Measurements from ENCODE around the gene APP.

The APP gene

GRCh38 chr21:25895565-25896205, 274.9 kb downstream of the APP start:
- CTCF ChIA-PET, result interaction anchor here (0.6 to 2.1 kb wide), 15 partner anchors 9 to 819 kb away, joined by 3 to 5 read pairs (median 3); partner anchors contain the start of gene APP
- Histone ChIP-seq H3K36me3 (ENCODE audit: control insufficient read depth in 2 of 2, insufficient read depth in 1 of 2, low read length in 2 of 2) (peaks cover 19 to 57% of the 10 kb centered on the region in 2 experiments), H3K4me1 (ENCODE audit: control insufficient read depth, insufficient read depth, low read length) (no peaks in the 10 kb centered on the region), H3K9me3 (ENCODE audit: control insufficient read depth, insufficient read depth, low read depth, low read length) (no peaks in the 10 kb centered on the region; the same call in 1 of the 2 replicates), H3K4me3 (ENCODE audit: low read depth, low read length) (no peak overlapping the region), H3K27ac (ENCODE audit: extremely low read depth, low read depth, low read length) (no peak overlapping the region)
- TF ChIP-seq ZNF585B (tag by site-specific recombination; IDR thresholded peaks at IDR 0.05) (no peak), HOXC10 (CRISPR knock-in tag; IDR thresholded peaks at IDR 0.05) (no peak), GLIS2 (tag by site-specific recombination; IDR thresholded peaks at IDR 0.05) (no peak), ZNF654 (tag by site-specific recombination; IDR thresholded peaks at IDR 0.05; ENCODE audit: low read depth) (peak; percentile 33), ZBTB44 (tag by site-specific recombination; IDR thresholded peaks at IDR 0.05) (peak; percentile 39; the same call in 1 of the 2 replicates), ZBTB17 (tag by site-specific recombination; IDR thresholded peaks at IDR 0.05) (no peak), ZNF623 (tag by site-specific recombination; IDR thresholded peaks at IDR 0.05) (no peak)
- POLR2A ChIA-PET, result no interaction called here

GRCh38 chr21:25893191-25893590, 277.4 kb downstream of the APP start:
- Histone ChIP-seq H3K9me3 (ENCODE audit: control insufficient read depth, insufficient read depth, low read depth, low read length) (no peaks in the 10 kb centered on the region; the same call in 1 of the 2 replicates), H3K27ac (ENCODE audit: extremely low read depth, low read depth, low read length) (no peak overlapping the region), H3K4me3 (ENCODE audit: low read depth, low read length) (no peak overlapping the region), H3K36me3 (ENCODE audit: control insufficient read depth in 2 of 2, insufficient read depth in 1 of 2, low read length in 2 of 2) (peaks cover 28 to 73% of the 10 kb centered on the region in 2 experiments), H3K4me1 (ENCODE audit: control insufficient read depth, insufficient read depth, low read length) (no peaks in the 10 kb centered on the region)
- ChIA-PET POLR2A (no interaction called here), CTCF (interaction anchor here (1.1 kb wide), 1 partner anchor 12 kb away, joined by 7 read pairs; no protein-coding TSS in a partner anchor)
- TF ChIP-seq ZNF530 (tag by site-specific recombination; IDR thresholded peaks at IDR 0.05; ENCODE audit: low read depth) (no peak), GLIS1 (tag by site-specific recombination; IDR thresholded peaks at IDR 0.05) (no peak), SP7 (tag by site-specific recombination; IDR thresholded peaks at IDR 0.05) (no peak), ZNF23 (tag by site-specific recombination; IDR thresholded peaks at IDR 0.05; ENCODE audit: borderline replicate concordance) (no peak), ZNF548 (tag by site-specific recombination; IDR thresholded peaks at IDR 0.05) (no peak), ZNF146 (tag by site-specific recombination; IDR thresholded peaks at IDR 0.05) (no peak), ZNF837 (tag by site-specific recombination; IDR thresholded peaks at IDR 0.05) (no peak), ZNF596 (tag by site-specific recombination; IDR thresholded peaks at IDR 0.05) (no peak), ZBTB20 (tag by site-specific recombination; IDR thresholded peaks at IDR 0.05) (no peak)

- no peak overlapping the region for H3K4me3 ChIP-seq (ENCODE audit: low read depth, low read length)
- no peaks in the 10 kb centered on the region; the same call in 1 of the 2 replicates for H3K9me3 ChIP-seq (ENCODE audit: control insufficient read depth, insufficient read depth, low read depth, low read length)
- H3K36me3 ChIP-seq (ENCODE audit: control insufficient read depth in 2 of 2, insufficient read depth in 1 of 2, low read length in 2 of 2), result peaks cover 20 to 69% of the 10 kb centered on the region in 2 experiments
- no peaks in the 10 kb centered on the region for H3K4me1 ChIP-seq (ENCODE audit: control insufficient read depth, insufficient read depth, low read length)
- CTCF ChIA-PET, result interaction anchor here (0.7 kb wide), 1 partner anchor 1598 kb away, joined by 6 read pairs; no protein-coding TSS in a partner anchor
- no peak overlapping the region for H3K27ac ChIP-seq (ENCODE audit: extremely low read depth, low read depth, low read length)
- TF ChIP-seq ZNF18 (tag by site-specific recombination; IDR thresholded peaks at IDR 0.05), result no peak
- no peak for TF ChIP-seq ZNF324 (tag by site-specific recombination; IDR thresholded peaks at IDR 0.05)
- no peak for TF ChIP-seq ZNF335 (tag by site-specific recombination; conservative IDR thresholded peaks at IDR 0.05)
- no peak for TF ChIP-seq ZBTB6 (tag by site-specific recombination; IDR thresholded peaks at IDR 0.05)
- no peak for TF ChIP-seq ZBTB1 (tag by site-specific recombination; IDR thresholded peaks at IDR 0.05)
- TF ChIP-seq ZNF214 (tag by site-specific recombination; IDR thresholded peaks at IDR 0.05; ENCODE audit: borderline replicate concordance), result no peak
- no peak for TF ChIP-seq ZNF24 (tag by site-specific recombination; IDR thresholded peaks at IDR 0.05)
- TF ChIP-seq ZNF266 (tag by site-specific recombination; IDR thresholded peaks at IDR 0.05; ENCODE audit: low read depth), result no peak
- TF ChIP-seq GLIS2 (tag by site-specific recombination; IDR thresholded peaks at IDR 0.05), result no peak
- no peak for TF ChIP-seq KLF9 (tag by site-specific recombination; IDR thresholded peaks at IDR 0.05; ENCODE audit: low read depth)
- TF ChIP-seq BCL11B (tag by site-specific recombination; IDR thresholded peaks at IDR 0.05; ENCODE audit: low read depth), result no peak
- no peak for TF ChIP-seq HOXD13 (CRISPR knock-in tag; IDR thresholded peaks at IDR 0.05; ENCODE audit: borderline replicate concordance)
- no peak for TF ChIP-seq ZBTB17 (tag by site-specific recombination; IDR thresholded peaks at IDR 0.05)
- TF ChIP-seq RBAK (tag by site-specific recombination; IDR thresholded peaks at IDR 0.05), result no peak
- no peak for TF ChIP-seq ZNF510 (tag by site-specific recombination; IDR thresholded peaks at IDR 0.05; ENCODE audit: insufficient replicate concordance)
- POLR2A ChIA-PET, result no interaction called here
Measured at GRCh38 chr21:25891596-25891995, 279.0 kb downstream of the APP start.

Data from HEK293 (cell line).